MM.1S (cell line): Measurements from ENCODE around the gene BCDIN3D.

Experiments used
- DNase-seq: peaks from one replicate; pipeline ENCODE4 v3.0.0-alpha.2; 2015
- H2AFZ ChIP-seq: fragments of 300-600 bp; sonication (generic); 2 replicates; pipeline ENCODE4 v1.6.0; 2016; ENCODE audit warnings: antibody characterized with exemption, low read length
- H3F3A ChIP-seq: fragments of 300-600 bp; sonication (generic); 2 replicates; pipeline ENCODE4 v1.6.1; 2016; ENCODE audit warnings: mild to moderate bottlenecking, antibody characterized with exemption, low read length, moderate library complexity, mixed read lengths; ENCODE audit not compliant: insufficient read depth
- H3K27ac ChIP-seq: fragments of 300-600 bp; sonication (generic); 2 replicates; pipeline ENCODE4 v1.5.1; 2016; ENCODE audit warnings: mild to moderate bottlenecking, low read length
- H3K27me3 ChIP-seq: fragments of 300-600 bp; sonication (generic); replicated peaks from 2 replicates; pipeline ENCODE4 v1.6.0; 2016; ENCODE audit warnings: low read length; ENCODE audit not compliant: insufficient read depth
- H3K36me3 ChIP-seq: fragments of 300-600 bp; sonication (generic); replicated peaks from 2 replicates; pipeline ENCODE4 v1.6.1; 2016; ENCODE audit warnings: mild to moderate bottlenecking, low read length, mixed read lengths; ENCODE audit not compliant: insufficient read depth
- H3K4me1 ChIP-seq: fragments of 300-600 bp; sonication (generic); 2 replicates; pipeline ENCODE4 v1.6.1; 2016; ENCODE audit warnings: low read length, mixed read lengths
- H3K4me2 ChIP-seq: fragments of 300-600 bp; sonication (generic); 2 replicates; pipeline ENCODE4 v1.6.0; 2016; ENCODE audit warnings: low read depth, low read length
- H3K4me3 ChIP-seq: fragments of 300-600 bp; sonication (generic); 2 replicates; pipeline ENCODE4 v1.5.1; 2016; ENCODE audit warnings: low read length, mixed read lengths
- H3K79me2 ChIP-seq: fragments of 300-600 bp; sonication (generic); 2 replicates; pipeline ENCODE4 v1.6.1; 2016; ENCODE audit warnings: mixed run types, low read length, mixed read lengths
- H3K9ac ChIP-seq: fragments of 300-600 bp; sonication (generic); 2 replicates; pipeline ENCODE4 v1.6.1; 2016; ENCODE audit warnings: low read length, mixed read lengths
- H3K9me2 ChIP-seq: fragments of 300-600 bp; sonication (generic); replicated peaks from 2 replicates; pipeline ENCODE4 v1.6.1; 2016; ENCODE audit warnings: mild to moderate bottlenecking, low read length, mixed read lengths; ENCODE audit not compliant: insufficient read depth
- H3K9me3 ChIP-seq: fragments of 300-600 bp; sonication (generic); replicated peaks from 2 replicates; pipeline ENCODE4 v1.6.1; 2016; ENCODE audit warnings: mild to moderate bottlenecking, low read length, mixed read lengths; ENCODE audit not compliant: insufficient read depth
- H4K20me1 ChIP-seq: fragments of 300-600 bp; sonication (generic); 2 replicates; pipeline ENCODE4 v1.6.1; 2016; ENCODE audit warnings: mild to moderate bottlenecking, low read length, moderate library complexity, mixed read lengths; ENCODE audit not compliant: insufficient read depth
- EZH2 ChIP-seq: fragments of 300-600 bp; sonication (generic); optimal IDR thresholded peaks from 2 replicates; pipeline ENCODE3; 2017; ENCODE audit warnings: low read depth, mild to moderate bottlenecking, antibody characterized with exemption, low read length, mixed read lengths
- EZH2phosphoT487 ChIP-seq: fragments of 300-600 bp; sonication (generic); IDR thresholded peaks from 2 replicates; pipeline ENCODE4 v1.6.1; 2018; ENCODE audit warnings: antibody characterized with exemption, low read length
- TF ChIP-seq, protein P1 (sequence below): fragments of 300-600 bp; sonication (generic); IDR thresholded peaks from 2 replicates; pipeline ENCODE4 v1.5.1; 2016; ENCODE audit warnings: antibody characterized with exemption, low read length, mixed read lengths

BCDIN3D gene

DNA sequence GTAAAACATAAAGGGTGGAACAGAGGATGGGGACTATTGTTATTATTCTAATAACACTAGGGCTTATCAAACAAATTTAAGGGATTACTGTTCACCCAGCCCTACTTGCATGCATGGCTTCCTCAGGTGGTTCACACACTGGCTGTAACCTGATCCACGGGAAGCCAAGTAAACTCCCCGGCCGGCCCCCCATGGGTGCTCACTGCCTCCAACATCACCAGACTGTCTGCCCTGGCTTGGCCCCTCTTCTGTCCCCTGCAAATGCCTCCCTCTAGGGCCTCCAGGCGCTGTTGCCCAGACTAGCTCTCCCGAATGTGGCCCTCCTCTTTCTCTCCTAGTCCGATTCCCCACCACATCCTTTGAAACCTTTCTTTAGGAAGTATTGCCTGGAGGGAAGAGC lies 42.2 kb upstream of the BCDIN3D start:
- no peaks in the 10 kb centered on the region for H3K9me2 ChIP-seq
- no peaks in the 10 kb centered on the region for H3K36me3 ChIP-seq
- no peaks in the 10 kb centered on the region for H3K9me3 ChIP-seq
- no peaks in the 10 kb centered on the region for H4K20me1 ChIP-seq
- no peak overlapping the region for H3K27ac ChIP-seq
- DNase-seq: no peak
- H3K4me2 ChIP-seq: no peak overlapping the region
- no peak overlapping the region for H2AFZ ChIP-seq
- H3K27me3 ChIP-seq: peaks cover 37% of the 10 kb centered on the region
- TF ChIP-seq EZH2: no peak
- no peak for TF ChIP-seq EZH2phosphoT487
- TF ChIP-seq, protein P1, sequence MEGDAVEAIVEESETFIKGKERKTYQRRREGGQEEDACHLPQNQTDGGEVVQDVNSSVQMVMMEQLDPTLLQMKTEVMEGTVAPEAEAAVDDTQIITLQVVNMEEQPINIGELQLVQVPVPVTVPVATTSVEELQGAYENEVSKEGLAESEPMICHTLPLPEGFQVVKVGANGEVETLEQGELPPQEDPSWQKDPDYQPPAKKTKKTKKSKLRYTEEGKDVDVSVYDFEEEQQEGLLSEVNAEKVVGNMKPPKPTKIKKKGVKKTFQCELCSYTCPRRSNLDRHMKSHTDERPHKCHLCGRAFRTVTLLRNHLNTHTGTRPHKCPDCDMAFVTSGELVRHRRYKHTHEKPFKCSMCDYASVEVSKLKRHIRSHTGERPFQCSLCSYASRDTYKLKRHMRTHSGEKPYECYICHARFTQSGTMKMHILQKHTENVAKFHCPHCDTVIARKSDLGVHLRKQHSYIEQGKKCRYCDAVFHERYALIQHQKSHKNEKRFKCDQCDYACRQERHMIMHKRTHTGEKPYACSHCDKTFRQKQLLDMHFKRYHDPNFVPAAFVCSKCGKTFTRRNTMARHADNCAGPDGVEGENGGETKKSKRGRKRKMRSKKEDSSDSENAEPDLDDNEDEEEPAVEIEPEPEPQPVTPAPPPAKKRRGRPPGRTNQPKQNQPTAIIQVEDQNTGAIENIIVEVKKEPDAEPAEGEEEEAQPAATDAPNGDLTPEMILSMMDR: no peak
- H3K4me1 ChIP-seq: no peaks in the 10 kb centered on the region
- no peak overlapping the region for H3K4me3 ChIP-seq
- no peaks in the 10 kb centered on the region for H3F3A ChIP-seq
- no peak overlapping the region for H3K9ac ChIP-seq
- H3K79me2 ChIP-seq: no peaks in the 10 kb centered on the region

DNA sequence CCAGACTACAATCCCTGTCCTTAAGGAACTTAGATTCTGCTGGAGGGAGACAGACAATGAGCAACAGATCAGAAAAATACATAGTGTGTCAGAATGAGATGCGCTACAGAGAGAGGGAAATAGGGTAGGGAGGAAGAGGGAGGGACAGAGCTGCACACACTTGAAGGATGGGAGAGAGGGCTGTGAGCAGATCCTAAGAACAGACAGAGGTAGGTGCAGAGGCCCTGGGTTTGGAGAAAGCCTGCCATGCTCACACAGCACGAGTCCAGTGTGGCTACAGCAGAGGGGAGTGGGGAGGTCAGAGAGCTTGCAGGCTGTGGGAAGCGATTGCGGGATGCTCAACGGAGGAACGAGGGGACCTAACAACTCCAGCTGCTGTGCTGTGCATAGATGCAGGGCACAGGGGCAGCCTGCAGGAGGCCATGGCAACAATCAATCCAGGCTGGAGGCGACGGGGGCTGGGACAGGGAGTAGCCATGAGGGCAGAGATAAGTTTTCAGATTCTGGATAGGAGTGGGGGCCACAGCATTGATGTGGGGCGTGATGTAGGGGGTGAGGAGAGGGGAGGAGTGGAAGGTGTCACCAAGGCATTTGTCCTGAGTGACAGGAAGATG lies 40.1 kb upstream of the BCDIN3D start:
- DNase-seq: no peak
- no peak overlapping the region for H3K27ac ChIP-seq
- no peak overlapping the region for H2AFZ ChIP-seq
- H3K4me3 ChIP-seq: no peak overlapping the region
- no peak for TF ChIP-seq EZH2
- TF ChIP-seq, protein P1: no peak
- no peak for TF ChIP-seq EZH2phosphoT487
- H3K4me2 ChIP-seq: no peak overlapping the region
- H3K9me2 ChIP-seq: no peaks in the 10 kb centered on the region
- H4K20me1 ChIP-seq: no peaks in the 10 kb centered on the region
- H3K79me2 ChIP-seq: no peaks in the 10 kb centered on the region
- no peaks in the 10 kb centered on the region for H3K9me3 ChIP-seq
- H3F3A ChIP-seq: no peaks in the 10 kb centered on the region
- no peak overlapping the region for H3K9ac ChIP-seq
- no peaks in the 10 kb centered on the region for H3K36me3 ChIP-seq
- H3K4me1 ChIP-seq: no peaks in the 10 kb centered on the region
- peaks cover 37% of the 10 kb centered on the region for H3K27me3 ChIP-seq

DNA sequence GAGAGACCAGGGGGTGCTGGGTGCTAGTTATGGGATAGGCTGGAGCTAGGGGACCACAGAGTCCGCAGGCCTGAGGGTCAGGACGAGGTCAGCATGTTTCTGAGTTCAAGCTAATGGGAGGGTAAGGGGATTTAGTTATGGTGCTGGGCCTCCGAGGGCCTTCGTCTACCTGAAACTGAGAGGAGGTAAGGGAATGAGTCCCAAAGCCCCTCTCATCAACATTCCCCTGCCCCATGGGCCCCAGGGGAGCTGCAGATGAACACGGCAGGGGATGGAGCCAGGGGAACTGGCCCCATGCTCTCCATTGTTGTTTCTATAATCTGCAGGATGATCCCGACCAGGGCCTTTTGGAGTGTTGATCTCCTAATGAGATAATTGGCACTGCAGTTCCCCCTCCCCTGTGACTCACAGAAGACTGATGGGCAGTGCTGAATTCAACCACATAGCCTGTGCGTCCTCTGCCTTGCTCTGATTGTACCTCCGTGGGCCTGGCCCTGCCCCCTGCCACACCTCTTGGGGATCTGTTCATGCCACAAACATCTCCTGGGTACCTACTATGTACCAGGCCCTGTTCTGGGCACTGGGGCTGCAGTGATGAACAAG lies 39.4 kb upstream of the BCDIN3D start:
- H3K4me1 ChIP-seq: no peaks in the 10 kb centered on the region
- TF ChIP-seq, protein P1: no peak
- TF ChIP-seq EZH2 (no peak), EZH2phosphoT487 (no peak)

More for the DNA sequence above, 39.4 kb upstream of the BCDIN3D start:
- no peaks in the 10 kb centered on the region for H3K79me2 ChIP-seq
- no peak for DNase-seq
- no peak overlapping the region for H2AFZ ChIP-seq
- H3K27me3 ChIP-seq: peaks cover 31% of the 10 kb centered on the region
- H3K27ac ChIP-seq: no peak overlapping the region
- H3K9me3 ChIP-seq: no peaks in the 10 kb centered on the region
- H3K9me2 ChIP-seq: no peaks in the 10 kb centered on the region
- H3K4me3 ChIP-seq: no peak overlapping the region
- H3K4me2 ChIP-seq: no peak overlapping the region
- no peaks in the 10 kb centered on the region for H3F3A ChIP-seq
- no peaks in the 10 kb centered on the region for H4K20me1 ChIP-seq
- H3K9ac ChIP-seq: no peak overlapping the region
- H3K36me3 ChIP-seq: no peaks in the 10 kb centered on the region
